ENCODE data around the gene GRB14. TPM values are rescaled to one million over a fixed set of nuclear protein-coding genes. Genes with fewer than 3 reads are reported as not detected.

The GRB14 gene
- total and polyA plus RNA-seq, 10 of the 15 experiments (the other 5 are each of a cell fraction or from before 2014, with no cell fraction given): not detected

GRCh38 chr2:164655336-164655735 lies 34.1 kb upstream of the GRB14 start:
- no peaks in the 10 kb centered on the region for H3K4me1 ChIP-seq (ENCODE audit: control insufficient read depth, insufficient read depth, low read length)
- ChIA-PET SMC1A (ENCODE audit: uncharacterized antibody, unreplicated experiment) (no interaction called here), RAD21 (ENCODE audit: unreplicated experiment) (no interaction called here), POLR2A (no interaction called here), CTCF (no interaction called here)
- TF ChIP-seq TBL1XR1 (IDR thresholded peaks at IDR 0.05; ENCODE audit: low read depth, low read length) (no peak), SMC3 (IDR thresholded peaks at IDR 0.05; ENCODE audit: borderline replicate concordance, low read length) (no peak), GABPA (IDR thresholded peaks at IDR 0.05; ENCODE audit: low read depth) (no peak), POU2F2 (IDR thresholded peaks at IDR 0.05; ENCODE audit: borderline replicate concordance, low read depth, low read length) (no peak), ZNF24 (IDR thresholded peaks at IDR 0.05) (no peak), RELA (IDR thresholded peaks at IDR 0.05; ENCODE audit: borderline replicate concordance, partially characterized antibody) (no peak), ZSCAN29 (IDR thresholded peaks at IDR 0.05) (no peak), MAX (IDR thresholded peaks at IDR 0.05; ENCODE audit: low read depth, low read length) (no peak), JUNB (IDR thresholded peaks at IDR 0.05) (no peak), HDGF (IDR thresholded peaks at IDR 0.05) (no peak)
- no peaks in the 10 kb centered on the region for H3K27me3 ChIP-seq (replicated peaks in 1 of 2; ENCODE audit: control insufficient read depth in 2 of 2, insufficient read depth in 2 of 2, low read length in 1 of 2)
- no peak for ATAC-seq
- H4K20me1 ChIP-seq (ENCODE audit: control insufficient read depth, insufficient read depth): no peaks in the 10 kb centered on the region
- no peak for FAIRE-seq
- no peaks in the 10 kb centered on the region for H3K79me2 ChIP-seq (ENCODE audit: control insufficient read depth, insufficient read depth, low read length)
- BruUV-seq (replicated peaks): no TSS peak
- no peaks in the 10 kb centered on the region for H3K9me3 ChIP-seq (replicated peaks; ENCODE audit: control insufficient read depth, insufficient read depth, low read length)
- H3K4me3 ChIP-seq: no peak overlapping the region
- DNase-seq (ENCODE audit: low read depth, low spot score): no peak
- no peak overlapping the region for H3K9ac ChIP-seq (ENCODE audit: control insufficient read depth, insufficient read depth, low read length)
- H2AFZ ChIP-seq (ENCODE audit: control insufficient read depth, low read depth, low read length): no peak overlapping the region
- H3K4me2 ChIP-seq (ENCODE audit: control insufficient read depth, insufficient read depth): no peak overlapping the region
- no peaks in the 10 kb centered on the region for H3K36me3 ChIP-seq (ENCODE audit: control insufficient read depth in 2 of 2, insufficient read depth in 2 of 2, low read length in 1 of 2)
- H3K27ac ChIP-seq (ENCODE audit: control insufficient read depth, insufficient read depth): no peak overlapping the region
- intact Hi-C loops (cut with micrococcal nuclease; ENCODE audit: unreplicated experiment) (no loop called here), in situ Hi-C loops (cut with MboI) (no loop called here)

GRCh38 chr2:164651361-164651760 lies 30.1 kb upstream of the GRB14 start:
- ChIA-PET RAD21 (ENCODE audit: unreplicated experiment) (no interaction called here), CTCF (no interaction called here), SMC1A (ENCODE audit: uncharacterized antibody, unreplicated experiment) (no interaction called here), POLR2A (no interaction called here)
- ATAC-seq (no peak), FAIRE-seq (no peak), DNase-seq (ENCODE audit: low read depth, low spot score) (no peak)
- WGBS (ENCODE audit: insufficient coverage, insufficient replicate concordance, low lambda C conversion rate, missing lambda C conversion rate): 0% methylated on average over 1 of the region's 1 CpG
- no peaks in the 10 kb centered on the region for H4K20me1 ChIP-seq (ENCODE audit: control insufficient read depth, insufficient read depth)
- H3K27me3 ChIP-seq (replicated peaks in 1 of 2; ENCODE audit: control insufficient read depth in 2 of 2, insufficient read depth in 2 of 2, low read length in 1 of 2): no peaks in the 10 kb centered on the region
- no peaks in the 10 kb centered on the region for H3K36me3 ChIP-seq (ENCODE audit: control insufficient read depth in 2 of 2, insufficient read depth in 2 of 2, low read length in 1 of 2)
- no peak overlapping the region for H3K27ac ChIP-seq (ENCODE audit: control insufficient read depth, insufficient read depth)
- in situ Hi-C loops (cut with MboI) (no loop called here), intact Hi-C loops (cut with micrococcal nuclease; ENCODE audit: unreplicated experiment) (no loop called here)
- no peaks in the 10 kb centered on the region for H3K9me3 ChIP-seq (replicated peaks; ENCODE audit: control insufficient read depth, insufficient read depth, low read length)
- no peak overlapping the region for H2AFZ ChIP-seq (ENCODE audit: control insufficient read depth, low read depth, low read length)
- no peak overlapping the region for H3K4me2 ChIP-seq (ENCODE audit: control insufficient read depth, insufficient read depth)
- H3K79me2 ChIP-seq (ENCODE audit: control insufficient read depth, insufficient read depth, low read length): no peaks in the 10 kb centered on the region
- no TSS peak for BruUV-seq (replicated peaks)
- H3K9ac ChIP-seq (ENCODE audit: control insufficient read depth, insufficient read depth, low read length): no peak overlapping the region
- no peaks in the 10 kb centered on the region for H3K4me1 ChIP-seq (ENCODE audit: control insufficient read depth, insufficient read depth, low read length)
- no peak overlapping the region for H3K4me3 ChIP-seq
- TF ChIP-seq FOS (IDR thresholded peaks at IDR 0.05; ENCODE audit: borderline replicate concordance, extremely low read depth, insufficient read length): no peak
- TF ChIP-seq EZH2 (IDR thresholded peaks at IDR 0.05; ENCODE audit: borderline replicate concordance, control insufficient read depth, low read depth, low read length): no peak
- TF ChIP-seq NRF1 (conservative IDR thresholded peaks at IDR 0.05; ENCODE audit: low read depth, low read length): no peak
- no peak for TF ChIP-seq SMAD1 (IDR thresholded peaks at IDR 0.05; ENCODE audit: low read depth, partially characterized antibody)
- no peak for TF ChIP-seq RELB (IDR thresholded peaks at IDR 0.05; ENCODE audit: low read depth)
- TF ChIP-seq CBX5 (IDR thresholded peaks at IDR 0.05; ENCODE audit: low read depth): no peak
- no peak for TF ChIP-seq EGR1 (IDR thresholded peaks at IDR 0.05; ENCODE audit: borderline replicate concordance in 1 of 2, low read depth in 2 of 2, low read length in 2 of 2)
- no peak for TF ChIP-seq RCOR1 (conservative IDR thresholded peaks at IDR 0.05; ENCODE audit: low read depth, low read length)
- TF ChIP-seq ZNF207 (IDR thresholded peaks at IDR 0.05; ENCODE audit: borderline replicate concordance): no peak
- TF ChIP-seq BHLHE40 (IDR thresholded peaks at IDR 0.05; ENCODE audit: borderline replicate concordance in 1 of 2, low read depth in 2 of 2, low read length in 1 of 2): no peak

All from GM12878 (cell line).